Activated naive CD8-positive, alpha-beta T cell (primary cell): Measurements from ENCODE around the gene EVPLL.
"Not testable (repeated sequence)": the region's sequence is repeated elsewhere in the genome, so short reads cannot be mapped to it uniquely, and the experiment has no call there.

Experiments used
- H3K27ac Mint-ChIP-seq: one replicate; pipeline ENCODE4 v1.8.0; 2021; ENCODE audit warnings: mixed read lengths
- H3K27me3 Mint-ChIP-seq: one replicate; pipeline ENCODE4 v1.8.0; 2021; ENCODE audit warnings: mixed read lengths
- H3K36me3 Mint-ChIP-seq: one replicate; pipeline ENCODE4 v1.8.0; 2021; ENCODE audit warnings: mixed read lengths
- H3K4me1 Mint-ChIP-seq: one replicate; pipeline ENCODE4 v1.8.0; 2021; ENCODE audit warnings: low read depth, mixed read lengths
- H3K4me3 Mint-ChIP-seq: one replicate; pipeline ENCODE4 v1.8.0; 2021; ENCODE audit warnings: mild to moderate bottlenecking, mixed read lengths
- H3K9me3 Mint-ChIP-seq: one replicate; pipeline ENCODE4 v1.8.0; 2021; ENCODE audit warnings: low read depth, mixed read lengths

Gene EVPLL

GRCh38 chr17:18368946-18369345 lies 8.6 kb upstream of the EVPLL start:
- Mint-ChIP-seq H3K27me3 (peaks cover 3% of the 10 kb centered on the region), H3K4me1 (no peaks in the 10 kb centered on the region), H3K27ac (no peak overlapping the region), H3K9me3 (no peaks in the 10 kb centered on the region), H3K36me3 (no peaks in the 10 kb centered on the region), H3K4me3 (no peak overlapping the region)

- Mint-ChIP-seq H3K4me1 (no peaks in the 10 kb centered on the region), H3K27me3 (peaks cover 3% of the 10 kb centered on the region), H3K4me3 (no peak overlapping the region), H3K9me3 (no peaks in the 10 kb centered on the region), H3K36me3 (no peaks in the 10 kb centered on the region), H3K27ac (no peak overlapping the region)
Observed at GRCh38 chr17:18370761-18371160, 6.8 kb upstream of the EVPLL start.

DNA sequence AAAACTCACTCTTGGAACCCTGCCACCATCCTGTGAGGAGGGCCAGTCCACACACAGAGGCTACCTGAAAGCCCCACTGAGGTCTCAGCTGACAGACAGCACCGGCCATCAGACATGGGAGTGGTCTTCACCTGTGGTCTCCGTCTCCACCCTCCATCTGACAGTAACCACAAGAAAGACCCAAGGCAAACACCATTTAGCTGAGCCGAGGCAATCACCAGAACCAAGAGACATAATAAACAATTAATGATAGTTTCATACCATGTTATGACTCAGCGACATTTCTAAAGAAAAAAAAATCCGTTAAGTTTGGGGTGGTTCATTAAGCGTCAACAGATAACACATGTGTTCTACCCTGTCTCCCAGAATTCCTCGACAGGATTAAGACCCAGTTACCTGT lies 6.1 kb upstream of the EVPLL start:
- Mint-ChIP-seq H3K27me3 (peaks cover 3% of the 10 kb centered on the region), H3K4me1 (no peaks in the 10 kb centered on the region), H3K4me3 (no peak overlapping the region), H3K9me3 (no peaks in the 10 kb centered on the region), H3K27ac (no peak overlapping the region), H3K36me3 (no peaks in the 10 kb centered on the region)

DNA sequence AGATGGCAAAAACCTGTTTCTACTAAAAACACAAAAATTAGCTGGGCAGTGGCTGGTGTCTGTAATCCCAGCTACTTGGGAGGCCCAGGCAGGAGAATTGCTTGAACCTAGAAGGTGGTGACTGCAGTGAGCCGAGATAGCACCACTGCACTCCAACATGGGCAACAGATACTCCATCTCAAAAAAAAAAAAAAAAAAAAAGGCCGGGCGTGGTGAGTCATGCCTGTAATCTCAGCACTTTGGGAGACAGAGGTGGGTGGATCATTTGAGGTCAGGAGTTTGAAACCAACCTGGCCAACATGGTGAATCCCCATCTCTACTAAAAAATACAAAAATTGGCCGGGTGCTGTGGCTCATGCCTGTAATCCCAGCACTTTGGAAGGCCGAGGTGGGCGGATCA lies 4.4 kb upstream of the EVPLL start:
- H3K27me3 Mint-ChIP-seq, H3K36me3 Mint-ChIP-seq, H3K9me3 Mint-ChIP-seq, H3K27ac Mint-ChIP-seq, H3K4me3 Mint-ChIP-seq, H3K4me1 Mint-ChIP-seq: not testable (repeated sequence)

GRCh38 chr17:18374216-18374615 lies 3.4 kb upstream of the EVPLL start:
- Mint-ChIP-seq H3K9me3 (no peaks in the 10 kb centered on the region), H3K4me1 (no peaks in the 10 kb centered on the region), H3K27ac (no peak overlapping the region), H3K36me3 (no peaks in the 10 kb centered on the region), H3K4me3 (no peak overlapping the region), H3K27me3 (peaks cover 3% of the 10 kb centered on the region)

DNA sequence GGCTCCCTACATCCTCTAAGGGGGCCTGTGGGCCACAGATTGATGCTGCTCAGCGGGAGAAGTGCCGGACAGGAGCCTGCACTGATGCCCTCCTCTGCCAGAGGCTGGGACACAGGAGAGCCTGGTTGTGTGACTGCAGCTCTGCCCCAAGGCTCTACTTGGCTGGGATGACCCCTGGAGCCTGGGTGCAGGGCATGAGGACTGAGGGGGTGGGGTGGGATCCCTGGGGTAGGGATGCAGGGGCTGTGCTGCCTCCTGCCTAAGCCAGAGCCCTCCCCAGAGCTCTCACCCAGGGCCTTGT lies 577 bp downstream of the EVPLL start:
- no peak overlapping the region for H3K27ac Mint-ChIP-seq
- H3K4me1 Mint-ChIP-seq, result peaks cover 7% of the 10 kb centered on the region
- H3K36me3 Mint-ChIP-seq, result no peaks in the 10 kb centered on the region
- H3K27me3 Mint-ChIP-seq, result no peaks in the 10 kb centered on the region
- H3K9me3 Mint-ChIP-seq, result no peaks in the 10 kb centered on the region
- H3K4me3 Mint-ChIP-seq, result no peak overlapping the region

DNA sequence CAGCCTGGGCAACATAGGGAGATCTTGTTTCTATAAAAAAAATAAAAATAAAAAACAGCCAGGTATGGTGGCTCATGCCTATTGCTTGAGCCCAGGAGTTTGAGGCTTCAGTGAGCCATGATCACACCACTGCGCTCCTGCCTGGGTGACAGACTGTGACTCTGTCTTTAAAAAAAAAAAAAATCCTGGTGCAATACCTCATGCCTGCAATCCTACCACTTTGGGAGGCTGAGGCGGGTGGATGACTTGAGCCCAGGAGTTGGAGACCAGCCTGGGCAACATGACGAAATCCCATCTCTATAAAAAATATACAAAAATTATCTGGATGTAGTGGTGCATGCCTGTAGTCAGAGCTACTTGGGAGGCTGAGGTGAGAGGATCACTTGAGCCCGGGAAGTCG lies 1.0 kb downstream of the EVPLL start:
- not testable (repeated sequence) for H3K27me3 Mint-ChIP-seq, H3K27ac Mint-ChIP-seq, H3K4me1 Mint-ChIP-seq, H3K9me3 Mint-ChIP-seq, H3K4me3 Mint-ChIP-seq, H3K36me3 Mint-ChIP-seq

- H3K27ac Mint-ChIP-seq, result no peak overlapping the region
- peaks cover 7% of the 10 kb centered on the region for H3K4me1 Mint-ChIP-seq
- H3K9me3 Mint-ChIP-seq, result no peaks in the 10 kb centered on the region
- no peak overlapping the region for H3K4me3 Mint-ChIP-seq
- H3K36me3 Mint-ChIP-seq, result no peaks in the 10 kb centered on the region
- H3K27me3 Mint-ChIP-seq, result no peaks in the 10 kb centered on the region
Observed at GRCh38 chr17:18379246-18380146, 1.9 kb downstream of the EVPLL start.

GRCh38 chr17:18380471-18381157 lies 3.0 kb downstream of the EVPLL start:
- Mint-ChIP-seq H3K4me3 (no peak overlapping the region), H3K27ac (no peak overlapping the region), H3K27me3 (no peaks in the 10 kb centered on the region), H3K9me3 (no peaks in the 10 kb centered on the region), H3K36me3 (no peaks in the 10 kb centered on the region), H3K4me1 (peaks cover 7% of the 10 kb centered on the region)

DNA sequence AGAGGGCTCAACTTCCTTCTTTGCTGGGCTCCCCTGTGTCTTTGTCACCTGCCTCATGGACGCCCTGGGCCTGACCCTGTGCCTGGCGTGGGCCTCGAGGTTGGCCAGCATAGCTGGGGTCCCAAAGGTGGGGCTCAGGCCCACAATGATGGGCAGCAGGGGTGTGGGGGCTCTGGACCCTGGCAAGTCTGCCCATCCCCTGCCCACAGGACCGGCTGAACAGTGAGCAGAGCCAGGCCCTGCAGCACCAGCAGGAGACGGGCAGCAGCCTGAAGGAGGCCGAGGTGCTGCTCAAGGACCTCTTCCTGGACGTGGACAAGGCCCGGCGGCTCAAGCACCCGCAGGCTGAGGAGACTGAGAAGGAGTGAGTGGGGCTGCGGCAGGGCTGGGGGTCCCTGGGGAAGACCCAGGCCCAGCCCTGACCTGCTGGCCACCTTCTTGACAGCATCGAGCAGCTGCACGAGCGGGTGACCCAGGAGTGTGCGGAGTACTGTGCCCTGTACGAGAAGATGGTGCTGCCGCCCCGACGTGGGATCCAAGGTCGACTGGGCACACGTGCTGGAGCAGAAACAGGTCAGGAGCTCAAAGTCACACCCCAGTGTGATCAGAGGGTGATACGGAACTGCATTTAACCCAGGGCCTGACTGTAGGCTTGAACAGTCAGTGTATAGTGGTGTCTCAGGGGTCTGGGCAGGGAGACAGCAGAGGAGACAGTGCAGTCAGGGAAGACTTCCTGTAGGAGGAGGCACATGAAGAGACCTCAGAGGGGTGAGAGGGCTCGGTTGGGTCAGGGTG lies 3.8 kb downstream of the EVPLL start:
- Mint-ChIP-seq H3K4me3 (peak overlapping the region; percentile 58), H3K9me3 (no peaks in the 10 kb centered on the region), H3K36me3 (no peaks in the 10 kb centered on the region), H3K27me3 (no peaks in the 10 kb centered on the region), H3K27ac (peak overlapping the region; percentile 50), H3K4me1 (peaks cover 7% of the 10 kb centered on the region)

- Mint-ChIP-seq H3K4me1 (peaks cover 7% of the 10 kb centered on the region), H3K9me3 (no peaks in the 10 kb centered on the region), H3K27ac (no peak overlapping the region), H3K4me3 (peak overlapping the region; percentile 58), H3K36me3 (no peaks in the 10 kb centered on the region), H3K27me3 (no peaks in the 10 kb centered on the region)
Observed at GRCh38 chr17:18381953-18382245, 4.3 kb downstream of the EVPLL start.

DNA sequence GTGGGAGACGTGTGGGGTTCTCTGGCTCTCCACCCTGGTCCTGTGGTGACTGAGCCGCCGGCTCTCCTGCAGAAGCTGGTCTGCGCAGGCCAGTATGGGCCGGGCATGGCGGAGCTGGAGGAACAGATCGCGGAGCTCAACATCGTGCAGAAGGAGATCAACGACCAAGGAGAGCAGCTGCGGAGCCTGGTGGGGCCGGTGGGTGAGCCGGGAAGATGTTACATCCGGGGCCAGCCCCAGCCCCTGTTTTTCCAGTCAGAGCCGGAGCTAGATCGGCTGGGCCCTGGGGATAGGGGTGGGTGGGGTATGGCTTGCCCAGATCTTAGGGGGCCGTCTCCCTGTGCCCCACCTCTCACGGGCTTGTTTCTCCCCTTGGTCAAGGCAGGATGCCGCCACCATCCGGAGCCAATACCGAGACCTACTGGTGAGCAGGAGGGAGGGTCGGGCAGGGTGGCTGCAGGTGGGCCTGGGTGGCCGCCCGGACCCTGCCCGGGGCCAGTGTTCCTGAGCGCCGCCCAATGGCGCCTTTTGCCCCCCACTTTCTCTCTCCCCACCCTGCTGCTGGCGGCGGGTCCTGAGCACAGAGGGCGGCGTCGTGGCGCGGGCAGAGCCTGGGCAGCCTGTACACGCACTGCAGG lies 5.0 kb downstream of the EVPLL start:
- H3K9me3 Mint-ChIP-seq, result no peaks in the 10 kb centered on the region

DNA sequence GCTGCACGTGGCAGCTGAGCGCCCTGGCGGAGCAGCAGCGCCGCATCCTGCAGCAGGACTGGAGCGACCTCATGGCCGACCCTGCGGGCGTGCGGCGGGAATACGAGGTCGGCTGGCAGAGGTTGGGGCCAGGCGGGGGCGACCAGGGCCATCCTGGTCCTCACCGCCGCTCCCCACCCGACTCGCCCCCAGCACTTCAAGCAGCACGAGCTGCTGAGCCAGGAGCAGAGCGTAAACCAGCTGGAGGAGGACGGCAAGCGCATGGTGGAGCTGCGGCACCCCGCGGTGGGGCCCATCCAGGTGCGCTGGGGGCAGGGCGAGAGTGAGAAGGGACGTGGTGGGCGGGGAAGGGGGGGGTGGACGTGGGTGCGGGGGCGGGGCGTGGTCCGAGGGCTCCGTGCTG lies 5.5 kb downstream of the EVPLL start:
- H3K4me3 Mint-ChIP-seq, H3K9me3 Mint-ChIP-seq, H3K4me1 Mint-ChIP-seq, H3K36me3 Mint-ChIP-seq, H3K27ac Mint-ChIP-seq, H3K27me3 Mint-ChIP-seq: not testable (repeated sequence)

More for the DNA sequence above, 5.0 kb downstream of the EVPLL start:
- H3K4me1 Mint-ChIP-seq, result peaks cover 7% of the 10 kb centered on the region
- no peak overlapping the region for H3K4me3 Mint-ChIP-seq
- H3K36me3 Mint-ChIP-seq, result no peaks in the 10 kb centered on the region
- H3K27ac Mint-ChIP-seq, result no peak overlapping the region
- H3K27me3 Mint-ChIP-seq, result no peaks in the 10 kb centered on the region

DNA sequence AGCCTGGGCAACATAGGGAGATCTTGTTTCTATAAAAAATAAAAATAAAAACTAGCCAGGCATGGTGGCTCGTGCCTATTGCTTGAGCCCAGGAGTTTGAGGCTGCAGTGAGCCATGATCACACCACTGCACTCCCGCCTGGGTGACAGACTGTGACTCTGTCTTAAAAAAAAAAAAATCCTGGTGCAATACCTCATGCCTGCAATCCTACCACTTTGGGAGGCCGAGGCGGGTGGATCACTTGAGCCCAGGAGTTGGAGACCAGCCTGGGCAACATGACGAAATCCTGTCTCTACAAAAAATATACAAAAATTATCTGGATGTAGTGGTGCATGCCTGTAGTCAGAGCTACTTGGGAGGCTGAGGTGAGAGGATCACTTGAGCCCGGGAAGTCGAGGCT lies 6.7 kb downstream of the EVPLL start:
- H3K27me3 Mint-ChIP-seq, H3K4me1 Mint-ChIP-seq, H3K9me3 Mint-ChIP-seq, H3K27ac Mint-ChIP-seq, H3K4me3 Mint-ChIP-seq, H3K36me3 Mint-ChIP-seq: not testable (repeated sequence)

- not testable (repeated sequence) for H3K27me3 Mint-ChIP-seq, H3K27ac Mint-ChIP-seq, H3K36me3 Mint-ChIP-seq, H3K9me3 Mint-ChIP-seq, H3K4me1 Mint-ChIP-seq, H3K4me3 Mint-ChIP-seq
Observed at GRCh38 chr17:18387583-18387982, 10.0 kb downstream of the EVPLL start.
